Right cardiac atrium (tissue), 5 donors: ENCODE results near the gene TUBA4A. TPM values are rescaled to one million over a fixed set of nuclear protein-coding genes. Genes with fewer than 3 reads are reported as not detected.

Experiments used
- ATAC-seq, 2 donors: fragments of 200-7000 bp; cut with Tn5 transposase; one replicate each; pipeline versions ENCODE4 v1.8.0 to v1.9.1; 2020; ENCODE audit warnings: moderate library complexity in 2 of 2, mild to moderate bottlenecking in 1 of 2
- DNase-seq, 3 donors: peaks; one replicate each; pipeline ENCODE4 v3.0.0-alpha.2; 2020
- H3K27ac ChIP-seq: one replicate; pipeline ENCODE4 v1.5.1; 2013; ENCODE audit warnings: mild to moderate bottlenecking, low read length, control low read depth, moderate library complexity
- H3K27me3 ChIP-seq: one replicate; pipeline ENCODE4 v1.6.1; 2013; ENCODE audit not compliant: control insufficient read depth, insufficient read depth
- H3K4me1 ChIP-seq: one replicate; pipeline ENCODE4 v1.6.1; 2013; ENCODE audit warnings: low read length; ENCODE audit not compliant: control insufficient read depth, insufficient read depth
- H3K4me3 ChIP-seq: one replicate; pipeline ENCODE4 v1.5.1; 2013; ENCODE audit warnings: low read length, control low read depth
- H3K9me3 ChIP-seq: one replicate; pipeline ENCODE4 v1.6.1; 2013; ENCODE audit warnings: low read length; ENCODE audit not compliant: control insufficient read depth
- WGBS: extraction: QIAGEN DNeasy Blood & Tissue Kit; methylation state at CpG from one replicate; pipeline ENCODE4 v1.1.7; 2013; 5-methylcytosine and 5-hydroxymethylcytosine counted together
- intact Hi-C, 4 donors: fragments of 100-400 bp; cut with DNase I; formaldehyde crosslinking; loops; one replicate each; pipeline versions ENCODE4 v1.11.0 to v1.14.0; 2022 to 2023
- polyA plus RNA-seq: library from polyadenylated mRNA; stranded (reverse); fragments of 200-250 nt; gene quantifications from one replicate; pipeline ENCODE4 v1.2.3, GENCODE V29; 2013
- total RNA-seq, 4 donors: library from RNA; stranded (reverse); fragmentation: NEBNext Ultra II Directional; extraction: Animal tissue kit (Norgen Biotek cat#: 25700); gene quantifications; one replicate each; pipeline ENCODE4 v1.2.1, GENCODE V29; 2021
- donor health status: healthy with polysubstance abuse.
- donor health status: DM: no; HTN: yes; CAD: no.
- donor health status: DM: no; HTN: no; CAD: no.
- donor health status: DM: no; HTN: yes; CAD: no; lungs with severe emphysema.
- donor health status: DM: yes; HTN: yes; CAD: no.

TUBA4A gene
- total and polyA plus RNA-seq, 5 donors = 27.6 to 131 (median 68.5) TPM

GRCh38 chr2:219219784-219220532 lies 33.8 kb downstream of the TUBA4A start:
- intact Hi-C loops = no loop called here
- H3K4me1 ChIP-seq = peaks cover 6% of the 10 kb centered on the region

GRCh38 chr2:219218732-219219701 lies 34.7 kb downstream of the TUBA4A start, which contains the start of gene ABCB6:
Gene ABCB6 (minus strand): TSS chr2:219218958. CDS start chr2:219218673, 285 bp downstream.
- intact Hi-C loops = no loop called here
- Histone ChIP-seq H3K27ac (peak within 1 kb of the TSS; percentile 79), H3K4me3 (peak within 1 kb of the TSS; percentile 11), H3K4me1 (peaks cover 6% of the 10 kb centered on the region), H3K9me3 (no peaks in the 10 kb centered on the region), H3K27me3 (no peaks in the 10 kb centered on the region)
- WGBS = 6% methylated on average over 71 of the region's 71 CpGs
- DNase-seq = peak; percentile 99 to 100 (median 99)
- peak; percentile 91 for ATAC-seq

More at GRCh38 chr2:219219784-219220532, 33.8 kb downstream of the TUBA4A start:
- no peak overlapping the region for H3K4me3 ChIP-seq
- no peaks in the 10 kb centered on the region for H3K27me3 ChIP-seq
- no peak for ATAC-seq
- H3K9me3 ChIP-seq = no peaks in the 10 kb centered on the region
- WGBS = 87% methylated on average over 18 of the region's 18 CpGs
- peak in 1 of 3 donors; percentile 60 for DNase-seq
- no peak overlapping the region for H3K27ac ChIP-seq

- peaks cover 6% of the 10 kb centered on the region for H3K4me1 ChIP-seq
- intact Hi-C loops = no loop called here
- ATAC-seq = peak; percentile 60 to 69
- H3K9me3 ChIP-seq = no peaks in the 10 kb centered on the region
- under 1% methylated on average over 37 of the region's 37 CpGs for WGBS
- peak overlapping the region; percentile 79 for H3K27ac ChIP-seq
- peak overlapping the region; percentile 11 for H3K4me3 ChIP-seq
- peak; percentile 80 to 92 (median 90) for DNase-seq
- H3K27me3 ChIP-seq = no peaks in the 10 kb centered on the region
Measured at GRCh38 chr2:219218217-219218731, 35.4 kb downstream of the TUBA4A start.

- no peak overlapping the region for H3K4me3 ChIP-seq
- H3K4me1 ChIP-seq = peaks cover 6% of the 10 kb centered on the region
- intact Hi-C loops = no loop called here
- H3K27me3 ChIP-seq = no peaks in the 10 kb centered on the region
- DNase-seq = no peak
- no peak for ATAC-seq
- H3K9me3 ChIP-seq = no peaks in the 10 kb centered on the region
- 91% methylated on average over 6 of the region's 6 CpGs for WGBS
- no peak overlapping the region for H3K27ac ChIP-seq
Measured at GRCh38 chr2:219216535-219216915, 37.2 kb downstream of the TUBA4A start.

GRCh38 chr2:219215871-219216534 lies 37.7 kb downstream of the TUBA4A start:
- 94% methylated on average over 27 of the region's 27 CpGs for WGBS
- Histone ChIP-seq H3K4me3 (no peak overlapping the region), H3K4me1 (peaks cover 6% of the 10 kb centered on the region), H3K9me3 (no peaks in the 10 kb centered on the region), H3K27ac (no peak overlapping the region), H3K27me3 (no peaks in the 10 kb centered on the region)
- intact Hi-C loops = no loop called here
- no peak for ATAC-seq
- DNase-seq = peak in 2 of 3 donors; percentile 60 to 62

- Histone ChIP-seq H3K9me3 (no peaks in the 10 kb centered on the region), H3K4me1 (peaks cover 5% of the 10 kb centered on the region), H3K4me3 (no peak overlapping the region), H3K27me3 (no peaks in the 10 kb centered on the region), H3K27ac (no peak overlapping the region)
- ATAC-seq = no peak
- DNase-seq = no peak
- intact Hi-C loops = loop anchor here in 1 of 4 donors (5.0 kb wide), 1 partner anchor 37 kb away; the partner anchor contains the start of genes CNPPD1 and RETREG2
- WGBS = 85% methylated on average over 6 of the region's 6 CpGs
Measured at GRCh38 chr2:219214786-219215185, 38.9 kb downstream of the TUBA4A start.

GRCh38 chr2:219214141-219214540 lies 39.6 kb downstream of the TUBA4A start:
- WGBS = 94% methylated on average over 15 of the region's 15 CpGs
- H3K9me3 ChIP-seq = no peaks in the 10 kb centered on the region
- H3K27me3 ChIP-seq = no peaks in the 10 kb centered on the region
- no peak overlapping the region for H3K4me3 ChIP-seq
- ATAC-seq (no peak), DNase-seq (no peak)
- no peak overlapping the region for H3K27ac ChIP-seq
- intact Hi-C loops = loop anchor here in 1 of 4 donors (5.0 kb wide), 1 partner anchor 37 kb away; the partner anchor contains the start of genes CNPPD1 and RETREG2
- H3K4me1 ChIP-seq = no peaks in the 10 kb centered on the region

- ATAC-seq = no peak
- H3K27me3 ChIP-seq = no peaks in the 10 kb centered on the region
- H3K9me3 ChIP-seq = no peaks in the 10 kb centered on the region
- no peak for DNase-seq
- no peaks in the 10 kb centered on the region for H3K4me1 ChIP-seq
- H3K4me3 ChIP-seq = no peak overlapping the region
- H3K27ac ChIP-seq = no peak overlapping the region
- intact Hi-C loops = loop anchor here in 1 of 4 donors (5.0 kb wide), 1 partner anchor 36 kb away; the partner anchor contains the start of genes CNPPD1 and RETREG2
- WGBS = 94% methylated on average over 10 of the region's 10 CpGs
Measured at GRCh38 chr2:219213486-219214071, 40.1 kb downstream of the TUBA4A start.

- no peak overlapping the region for H3K4me3 ChIP-seq
- WGBS = 83% methylated on average over 8 of the region's 8 CpGs
Measured at GRCh38 chr2:219213026-219213415, 40.7 kb downstream of the TUBA4A start.

GRCh38 chr2:219210886-219211362 lies 42.8 kb downstream of the TUBA4A start:
- 84% methylated on average over 9 of the region's 9 CpGs for WGBS
- H3K27ac ChIP-seq = no peak overlapping the region
- no peaks in the 10 kb centered on the region for H3K27me3 ChIP-seq
- no peaks in the 10 kb centered on the region for H3K9me3 ChIP-seq
- DNase-seq (peak in 1 of 3 donors; percentile 41), ATAC-seq (no peak)
- H3K4me1 ChIP-seq = peaks cover 10% of the 10 kb centered on the region
- no peak overlapping the region for H3K4me3 ChIP-seq
- intact Hi-C loops = loop anchor here in 1 of 4 donors (5.0 kb wide), 1 partner anchor 34 kb away; the partner anchor contains the start of genes CNPPD1 and RETREG2

More at GRCh38 chr2:219213026-219213415, 40.7 kb downstream of the TUBA4A start:
- Histone ChIP-seq H3K27ac (no peak overlapping the region), H3K27me3 (no peaks in the 10 kb centered on the region), H3K4me1 (peaks cover 3% of the 10 kb centered on the region), H3K9me3 (no peaks in the 10 kb centered on the region)
- intact Hi-C loops = loop anchor here in 1 of 4 donors (5.0 kb wide), 1 partner anchor 36 kb away; the partner anchor contains the start of genes CNPPD1 and RETREG2
- ATAC-seq (no peak), DNase-seq (no peak)
